AG09319 (cell line): ENCODE measurements around the gene NFKBIL1.

Source experiments
- DNase-seq: peaks from one replicate; pipeline ENCODE4 v3.0.0-alpha.2; 2010; ENCODE audit warnings: low read depth; ENCODE audit errors: extremely low read depth
- TF ChIP-seq, protein P1 (sequence below): IDR thresholded peaks from 2 replicates; pipeline ENCODE4 v1.5.1; 2011; ENCODE audit warnings: low read depth, mild to moderate bottlenecking, inconsistent platforms, low read length, moderate library complexity

The NFKBIL1 gene

DNA sequence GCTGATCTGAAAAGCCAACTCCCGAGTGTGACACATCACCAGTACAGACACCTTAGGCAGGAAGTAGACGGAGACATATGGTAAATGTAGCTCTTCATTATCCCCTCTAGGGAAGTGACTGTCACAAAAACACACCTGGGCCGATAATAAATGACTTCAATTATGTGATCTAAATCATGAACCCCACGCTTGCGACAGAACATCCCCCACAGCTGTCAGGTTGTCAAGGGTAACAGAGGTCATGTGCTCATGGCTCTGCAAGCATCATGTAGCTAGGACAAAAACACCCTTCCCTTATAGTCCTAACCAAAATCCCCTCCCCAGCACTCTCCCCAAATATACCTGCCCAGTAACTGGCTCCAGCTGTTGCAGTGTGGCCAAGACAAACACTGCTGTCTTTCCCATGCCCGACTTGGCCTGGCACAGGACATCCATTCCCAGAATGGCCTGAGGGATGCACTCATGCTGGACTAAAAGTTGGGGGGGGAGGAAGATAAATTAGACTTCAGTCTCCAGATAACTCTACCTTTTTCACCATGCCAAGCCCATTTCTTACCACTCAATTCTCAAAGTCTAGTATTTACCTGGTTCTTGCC is 8.5 kb upstream of the NFKBIL1 start:
- DNase-seq, result no peak
- TF ChIP-seq, protein P1, sequence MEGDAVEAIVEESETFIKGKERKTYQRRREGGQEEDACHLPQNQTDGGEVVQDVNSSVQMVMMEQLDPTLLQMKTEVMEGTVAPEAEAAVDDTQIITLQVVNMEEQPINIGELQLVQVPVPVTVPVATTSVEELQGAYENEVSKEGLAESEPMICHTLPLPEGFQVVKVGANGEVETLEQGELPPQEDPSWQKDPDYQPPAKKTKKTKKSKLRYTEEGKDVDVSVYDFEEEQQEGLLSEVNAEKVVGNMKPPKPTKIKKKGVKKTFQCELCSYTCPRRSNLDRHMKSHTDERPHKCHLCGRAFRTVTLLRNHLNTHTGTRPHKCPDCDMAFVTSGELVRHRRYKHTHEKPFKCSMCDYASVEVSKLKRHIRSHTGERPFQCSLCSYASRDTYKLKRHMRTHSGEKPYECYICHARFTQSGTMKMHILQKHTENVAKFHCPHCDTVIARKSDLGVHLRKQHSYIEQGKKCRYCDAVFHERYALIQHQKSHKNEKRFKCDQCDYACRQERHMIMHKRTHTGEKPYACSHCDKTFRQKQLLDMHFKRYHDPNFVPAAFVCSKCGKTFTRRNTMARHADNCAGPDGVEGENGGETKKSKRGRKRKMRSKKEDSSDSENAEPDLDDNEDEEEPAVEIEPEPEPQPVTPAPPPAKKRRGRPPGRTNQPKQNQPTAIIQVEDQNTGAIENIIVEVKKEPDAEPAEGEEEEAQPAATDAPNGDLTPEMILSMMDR, result no peak

DNA sequence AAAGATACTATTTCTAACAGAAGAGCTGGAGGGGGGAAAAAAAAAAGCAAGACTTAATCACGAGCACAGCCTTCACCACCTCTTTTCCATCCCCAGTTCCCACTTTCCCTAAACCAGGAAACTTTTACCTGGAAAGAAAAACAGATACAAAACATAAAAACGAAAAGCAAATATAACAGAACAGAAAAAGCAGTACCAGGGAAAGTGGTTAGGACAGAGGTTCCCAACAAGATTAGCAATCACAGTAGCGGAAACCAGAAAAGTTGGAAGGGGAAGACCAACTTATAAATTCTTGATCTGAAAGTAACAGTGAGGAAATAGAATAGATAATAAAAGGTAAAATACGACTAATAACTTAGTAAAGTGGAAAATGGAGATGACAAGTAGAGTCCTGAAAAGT is 6.8 kb upstream of the NFKBIL1 start:
- DNase-seq, result no peak
- TF ChIP-seq, protein P1, result no peak

DNA sequence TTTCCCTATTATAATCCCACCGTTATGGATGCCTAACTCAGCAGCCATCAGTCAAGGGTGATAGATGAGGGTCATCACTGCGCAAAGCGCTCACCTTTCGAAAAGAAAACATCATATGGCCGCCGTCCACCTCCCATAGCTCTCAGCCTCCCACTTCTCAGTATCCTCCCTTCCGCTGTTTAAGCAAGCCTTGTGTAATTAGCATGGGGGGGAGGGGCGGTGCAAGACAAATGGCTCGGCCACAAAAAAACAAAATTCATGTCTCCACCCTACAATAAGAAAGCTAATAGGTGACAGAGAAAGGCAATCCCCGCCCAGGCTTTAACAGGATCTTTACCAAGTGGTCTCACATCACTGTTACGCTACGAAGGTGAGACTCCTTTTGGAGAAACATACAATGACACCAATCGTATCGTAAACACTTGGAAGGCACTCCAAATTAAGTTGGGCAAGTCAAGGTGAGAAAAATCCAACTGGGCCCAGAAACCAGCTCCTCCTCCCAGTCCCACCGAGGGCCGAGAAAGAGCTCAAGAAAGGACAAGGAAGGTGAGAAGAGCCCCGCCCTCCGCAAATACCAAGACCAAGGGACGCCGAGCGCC is 6.2 kb upstream of the NFKBIL1 start:
- DNase-seq, result peak; percentile 28
- TF ChIP-seq, protein P1, result no peak

DNA sequence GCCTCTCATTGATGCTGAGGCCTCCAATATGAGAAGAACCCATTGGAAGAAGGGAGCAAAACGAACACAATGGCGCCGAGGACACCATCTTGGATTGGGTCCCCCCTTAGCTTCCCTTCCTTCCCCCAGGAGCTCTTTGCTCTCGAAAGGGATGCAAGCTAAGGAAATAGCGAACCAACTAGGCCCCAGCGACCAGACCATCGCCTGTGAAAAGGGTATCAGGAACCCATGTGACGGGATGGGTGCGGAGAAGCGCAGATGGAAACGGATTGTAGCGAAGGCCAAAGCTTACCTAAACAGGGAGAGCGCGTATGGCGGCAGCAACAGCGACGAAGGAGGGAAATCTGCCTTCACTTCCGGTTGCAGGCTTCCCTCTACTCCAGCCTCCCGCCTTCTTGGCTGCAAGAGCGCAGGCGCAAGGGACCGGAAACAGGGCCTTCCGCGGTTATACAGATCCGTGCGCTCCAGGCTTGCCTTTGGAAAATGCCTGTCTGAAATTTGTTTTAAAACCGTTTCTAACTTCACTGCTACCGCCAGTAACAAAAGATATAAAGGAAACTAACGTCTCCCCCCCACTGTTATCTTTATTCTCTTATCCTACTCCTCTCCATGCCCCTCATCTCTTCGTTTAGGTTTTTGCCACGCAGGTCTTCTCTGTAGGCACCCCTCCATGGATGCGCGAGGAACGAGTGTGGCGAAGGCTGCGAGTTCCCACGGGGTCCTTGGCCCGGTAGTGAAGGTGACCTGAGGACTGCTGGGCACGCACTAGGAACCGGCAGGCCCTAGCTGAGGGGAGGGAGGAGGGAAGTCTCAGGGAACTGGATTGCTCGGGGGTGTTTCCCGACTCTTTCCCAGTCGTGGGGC is 5.5 kb upstream of the NFKBIL1 start, which contains the start of gene DDX39B:
Gene DDX39B, minus strand, starts transcription at position 346 of the 864 bp plus-strand sequence. CDS start 1,471 bp downstream, outside the sequence.
- TF ChIP-seq, protein P1, result no peak
- DNase-seq, result peak; percentile 94

DNA sequence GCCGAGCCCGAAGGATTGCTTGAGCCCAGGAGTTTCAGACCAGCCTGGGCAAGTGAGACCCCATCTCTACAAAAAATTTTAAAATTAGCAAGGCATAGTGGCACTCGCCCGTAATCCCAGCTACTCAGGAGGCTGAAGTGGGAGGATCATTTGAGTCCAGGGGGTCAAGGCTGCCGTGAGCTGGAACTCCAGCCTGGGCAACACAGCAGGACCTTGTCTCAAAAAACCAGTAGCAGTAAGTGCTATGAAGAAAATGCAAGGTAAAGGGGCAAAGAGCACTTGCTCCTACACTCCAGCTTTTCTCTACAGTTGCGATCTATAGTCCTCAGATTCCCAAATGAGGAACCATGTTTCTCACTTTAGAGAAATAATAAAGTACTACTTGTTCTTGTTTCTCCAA is 3.8 kb upstream of the NFKBIL1 start:
- TF ChIP-seq, protein P1, result no peak
- no peak for DNase-seq

DNA sequence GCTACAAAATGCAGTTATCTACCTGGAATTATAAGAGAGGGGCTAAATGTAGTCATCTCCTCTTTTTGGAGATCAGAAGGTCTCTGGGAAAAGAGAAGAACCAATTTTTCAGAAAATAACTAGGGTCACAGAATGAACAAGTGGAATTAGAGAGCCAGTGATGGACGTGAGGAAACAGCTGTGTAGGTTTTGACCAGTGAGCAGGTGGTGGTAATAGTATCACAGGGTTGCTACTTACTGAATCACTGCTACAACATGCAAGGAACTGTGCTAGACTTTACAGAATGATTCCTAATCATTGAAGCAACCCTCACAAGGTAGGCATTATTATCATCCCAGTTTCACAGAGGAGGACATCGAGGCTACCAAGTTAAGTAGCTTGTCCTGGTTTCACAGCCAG is 2.7 kb upstream of the NFKBIL1 start:
- DNase-seq, result no peak
- TF ChIP-seq, protein P1, result no peak

DNA sequence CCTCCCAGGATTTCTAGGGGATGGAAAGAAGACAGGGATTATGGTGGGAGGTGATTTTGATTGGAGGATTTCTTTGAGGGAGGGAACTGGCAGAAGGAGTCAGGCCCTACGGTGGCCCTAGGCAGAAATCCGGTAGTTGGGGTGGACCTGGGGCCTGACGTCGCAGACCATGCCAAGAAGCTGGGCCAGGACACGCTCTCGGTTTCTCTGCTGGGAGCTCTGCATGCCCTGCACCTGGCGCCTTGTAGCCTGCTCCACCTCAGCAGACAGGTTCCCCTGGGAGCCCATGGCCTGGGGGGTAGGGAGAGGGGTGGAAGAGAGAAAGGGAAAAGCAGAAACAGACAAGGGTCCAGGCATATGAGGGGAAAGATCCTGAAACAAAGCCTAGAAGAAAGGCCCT is 2.1 kb upstream of the NFKBIL1 start:
- TF ChIP-seq, protein P1, result no peak

More for the DNA sequence above, 2.1 kb upstream of the NFKBIL1 start:
- no peak for DNase-seq
